NCI-H2196 (cell line): ENCODE measurements around the gene CRTC3.
A peak's percentile ranks its signal among the peaks of the same experiment; 100 is the strongest.
"Not testable (repeated sequence)": the region's sequence is repeated elsewhere in the genome, so short reads cannot be mapped to it uniquely, and the experiment has no call there.

Experiments used
- DNase-seq: peaks from one replicate; lab custom pipeline; 2025; ENCODE audit not compliant: unreplicated experiment; lab: John Stamatoyannopoulos, UW

CRTC3 gene

GRCh38 chr15:90618330-90619125, 88.8 kb downstream of the CRTC3 start:
- peak; percentile 17 for DNase-seq

GRCh38 chr15:90619468-90619867, 89.7 kb downstream of the CRTC3 start:
- no peak for DNase-seq

GRCh38 chr15:90619939-90620338, 90.2 kb downstream of the CRTC3 start:
- no peak for DNase-seq

GRCh38 chr15:90620379-90621067, 90.8 kb downstream of the CRTC3 start:
- no peak for DNase-seq

GRCh38 chr15:90623854-90624253, 94.1 kb downstream of the CRTC3 start:
- DNase-seq: no peak

- no peak for DNase-seq
Observed at GRCh38 chr15:90624278-90624981, 94.7 kb downstream of the CRTC3 start.

GRCh38 chr15:90625037-90625436, 95.3 kb downstream of the CRTC3 start:
- no peak for DNase-seq

- DNase-seq: no peak
Observed at GRCh38 chr15:90629217-90629616, 99.5 kb downstream of the CRTC3 start.

- DNase-seq: no peak
Observed at GRCh38 chr15:90633360-90633759, 103.6 kb downstream of the CRTC3 start.

- not testable (repeated sequence) for DNase-seq
Observed at GRCh38 chr15:90636993-90637392, 107.3 kb downstream of the CRTC3 start.

GRCh38 chr15:90637693-90638092, 108.0 kb downstream of the CRTC3 start:
- no peak for DNase-seq

- DNase-seq: no peak
Observed at GRCh38 chr15:90638201-90638691, 108.5 kb downstream of the CRTC3 start.

- DNase-seq: no peak
Observed at GRCh38 chr15:90638963-90639362, 109.2 kb downstream of the CRTC3 start.

- DNase-seq: no peak
Observed at GRCh38 chr15:90640862-90641261, 111.1 kb downstream of the CRTC3 start.

GRCh38 chr15:90641581-90642463, 112.1 kb downstream of the CRTC3 start:
- DNase-seq: no peak

- DNase-seq: no peak
Observed at GRCh38 chr15:90642464-90643300, 113.0 kb downstream of the CRTC3 start.

- DNase-seq: no peak
Observed at GRCh38 chr15:90643301-90643632, 113.5 kb downstream of the CRTC3 start.

- DNase-seq: no peak
Observed at GRCh38 chr15:90644526-90644925, 114.8 kb downstream of the CRTC3 start.

- no peak for DNase-seq
Observed at GRCh38 chr15:90644952-90645725, 115.4 kb downstream of the CRTC3 start.
